Measurements from ENCODE around the gene NR1I3.

Gene NR1I3

DNA sequence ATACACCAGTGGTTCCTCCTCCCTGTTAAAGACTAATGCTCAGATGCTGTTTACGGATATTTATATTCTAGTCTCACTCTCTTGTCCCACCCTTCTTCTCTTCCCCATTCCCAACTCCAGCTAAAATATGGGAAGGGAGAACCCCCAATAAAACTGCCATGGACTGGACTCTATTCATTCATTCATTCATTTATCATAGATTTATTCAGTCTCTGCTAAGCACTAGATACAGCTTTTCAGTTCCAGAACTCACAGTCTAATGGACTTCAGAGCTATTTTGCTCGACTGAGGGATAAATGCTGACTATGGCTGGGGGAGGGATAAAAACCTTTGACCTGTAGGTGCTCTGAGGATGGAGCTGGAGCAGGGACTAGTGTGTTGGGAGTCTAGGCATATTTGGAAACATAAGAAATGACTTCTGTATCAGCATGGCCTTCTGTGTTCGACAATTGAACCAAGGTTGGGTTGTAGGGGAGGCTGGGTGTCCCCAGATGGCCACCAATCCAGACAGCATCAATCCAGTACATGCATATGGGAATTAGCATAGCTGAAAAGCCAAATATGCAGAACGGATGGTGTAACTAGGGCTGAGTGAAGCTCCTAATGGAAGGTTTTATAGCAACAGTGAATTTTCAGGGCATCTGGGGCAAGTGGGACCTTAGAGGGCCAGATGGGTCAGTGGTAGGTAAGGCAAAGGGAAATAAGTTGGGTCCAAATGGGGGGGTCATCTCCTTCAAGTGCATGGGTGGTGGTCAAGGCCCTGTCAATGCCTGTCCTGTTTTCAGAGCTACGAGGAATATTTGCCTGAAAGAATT is 18.7 kb downstream of the NR1I3 start:
- no peak for DNase-seq (ENCODE audit: low read depth in 3 of 3, low spot score in 1 of 3)

DNA sequence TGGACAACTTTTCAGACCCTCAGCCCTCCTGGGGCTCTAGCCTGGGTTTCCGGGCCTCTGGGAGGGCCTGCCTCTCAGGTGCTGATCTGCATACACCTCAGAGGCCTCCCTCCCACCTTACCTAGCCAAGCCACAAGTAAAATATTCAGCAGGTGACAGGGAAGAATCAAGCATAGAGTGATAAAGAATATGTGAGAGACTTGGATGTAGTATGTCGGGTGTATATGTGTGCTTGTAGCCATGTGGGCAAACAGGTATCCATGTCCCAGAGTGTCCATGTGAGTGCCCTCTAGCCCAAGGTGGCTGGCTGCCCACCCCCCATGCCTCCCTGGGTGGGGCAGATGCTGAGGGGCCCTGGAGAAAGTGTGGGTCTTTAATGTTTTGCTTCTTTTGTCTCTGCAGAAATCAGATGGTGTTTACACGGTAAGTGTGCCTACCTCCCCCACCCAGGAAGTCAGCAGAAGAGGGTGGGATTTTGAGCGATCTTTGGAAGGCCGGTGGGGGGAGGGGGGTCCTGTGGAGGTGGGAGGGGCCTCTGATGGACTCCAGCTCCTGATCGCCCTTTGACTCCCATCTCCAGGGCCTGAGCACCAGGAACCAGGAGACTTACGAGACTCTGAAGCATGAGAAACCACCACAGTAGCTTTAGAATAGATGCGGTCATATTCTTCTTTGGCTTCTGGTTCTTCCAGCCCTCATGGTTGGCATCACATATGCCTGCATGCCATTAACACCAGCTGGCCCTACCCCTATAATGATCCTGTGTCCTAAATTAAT is 19.5 kb downstream of the NR1I3 start:
- no peak for DNase-seq (ENCODE audit: low read depth in 3 of 3, low spot score in 1 of 3)

DNA sequence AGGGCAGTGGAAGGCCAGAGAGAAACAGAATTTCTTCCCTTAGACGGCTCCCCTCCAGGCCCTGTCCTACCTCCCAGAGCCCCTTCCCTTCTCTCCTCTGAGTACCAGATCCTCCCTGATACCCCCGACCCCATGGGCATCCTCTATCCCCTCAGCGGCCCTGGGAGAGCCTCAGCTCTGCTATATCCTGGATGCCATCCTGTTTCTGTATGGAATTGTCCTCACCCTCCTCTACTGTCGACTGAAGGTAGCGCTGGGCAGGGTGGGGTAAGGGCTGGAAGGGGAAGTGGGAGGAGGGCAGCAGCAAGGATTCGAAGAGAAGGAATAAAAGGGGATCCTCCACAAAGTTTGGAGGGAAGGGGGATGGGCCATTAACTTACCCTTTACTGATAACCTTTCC is 20.2 kb downstream of the NR1I3 start:
- DNase-seq (ENCODE audit: low read depth in 3 of 3, low spot score in 1 of 3): no peak

DNA sequence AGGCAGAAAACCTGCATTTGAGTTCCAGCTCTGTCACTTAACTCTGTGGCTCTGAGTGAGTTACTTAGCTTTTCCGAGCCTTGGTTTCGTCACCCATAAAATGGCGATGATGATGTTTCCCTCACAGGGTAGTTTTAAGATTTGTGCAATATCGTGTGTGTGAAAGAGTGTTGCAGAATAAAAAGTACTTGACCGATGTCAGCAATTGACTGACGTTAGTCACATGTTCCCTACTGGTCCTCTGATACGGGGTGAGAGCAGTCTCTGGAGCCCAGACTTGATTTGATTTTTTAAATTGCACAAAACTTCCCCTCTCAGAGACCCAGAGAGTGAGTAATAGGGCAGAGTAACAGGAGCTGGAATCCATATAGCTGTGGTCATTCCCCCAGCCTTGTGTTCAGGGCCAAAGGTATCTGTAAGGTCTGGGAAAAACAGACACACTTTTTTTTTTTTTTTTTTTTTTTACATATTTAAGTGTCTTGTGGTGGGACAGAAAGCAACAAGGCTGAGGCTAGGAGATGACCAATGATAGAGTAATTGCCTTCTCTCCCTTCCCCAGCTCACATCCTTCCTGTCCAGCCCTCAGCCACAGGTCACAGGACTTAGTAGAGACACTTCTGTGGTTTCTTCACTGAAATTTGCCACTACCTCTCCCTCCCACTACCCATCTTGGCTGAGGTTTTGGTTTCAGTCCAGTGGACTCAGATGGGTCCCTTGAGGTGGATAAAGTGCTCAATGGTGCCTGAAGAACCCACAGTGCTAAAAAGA is 20.9 kb downstream of the NR1I3 start:
- no peak for DNase-seq (ENCODE audit: low read depth in 3 of 3, low spot score in 1 of 3)

DNA sequence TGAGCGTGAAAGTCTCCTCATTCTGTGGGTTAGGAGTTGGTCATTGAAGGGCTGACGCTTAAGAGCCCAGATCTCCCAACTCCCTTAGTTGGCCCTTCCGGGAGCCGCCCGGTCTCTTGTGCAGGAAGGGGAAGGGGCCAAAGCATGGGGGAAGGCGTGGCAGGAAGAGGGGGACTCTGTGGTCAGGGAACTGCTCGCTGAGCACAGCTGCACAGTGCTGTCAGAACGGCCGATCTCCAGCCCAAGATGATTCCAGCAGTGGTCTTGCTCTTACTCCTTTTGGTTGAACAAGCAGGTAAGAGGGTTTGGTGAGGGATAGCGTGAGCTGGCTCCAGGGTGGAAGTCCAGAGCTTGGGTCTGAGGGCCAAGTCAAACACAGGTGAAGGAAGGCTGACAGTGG is 22.9 kb downstream of the NR1I3 start, which contains the start of gene FCER1G:
Gene FCER1G (plus strand): TSS at position 220 of the 400 bp plus-strand sequence. CDS start 27 bp downstream, at position 247.
- no peak for DNase-seq (ENCODE audit: low read depth in 3 of 3, low spot score in 1 of 3)

DNA sequence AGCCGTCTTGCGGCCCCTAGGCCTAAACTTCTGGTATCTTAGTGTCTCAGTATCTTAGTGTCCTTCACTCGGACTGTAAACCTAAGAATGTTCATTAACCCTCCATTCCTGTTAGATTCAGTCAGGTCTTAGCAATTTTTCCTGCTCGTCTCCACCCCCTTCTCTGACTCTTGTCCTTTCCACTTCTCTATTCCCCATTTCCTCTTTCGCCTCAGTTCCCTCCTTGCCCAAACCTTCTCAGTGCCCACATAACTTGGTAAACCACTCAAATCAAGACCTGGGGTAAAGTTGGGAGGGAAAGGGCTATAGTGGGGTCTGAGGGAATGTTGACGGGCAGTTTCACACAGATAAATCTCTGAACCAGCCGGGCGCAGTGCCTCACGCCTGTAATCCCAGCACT is 23.6 kb downstream of the NR1I3 start:
- DNase-seq (ENCODE audit: low read depth in 3 of 3, low spot score in 1 of 3): no peak

DNA sequence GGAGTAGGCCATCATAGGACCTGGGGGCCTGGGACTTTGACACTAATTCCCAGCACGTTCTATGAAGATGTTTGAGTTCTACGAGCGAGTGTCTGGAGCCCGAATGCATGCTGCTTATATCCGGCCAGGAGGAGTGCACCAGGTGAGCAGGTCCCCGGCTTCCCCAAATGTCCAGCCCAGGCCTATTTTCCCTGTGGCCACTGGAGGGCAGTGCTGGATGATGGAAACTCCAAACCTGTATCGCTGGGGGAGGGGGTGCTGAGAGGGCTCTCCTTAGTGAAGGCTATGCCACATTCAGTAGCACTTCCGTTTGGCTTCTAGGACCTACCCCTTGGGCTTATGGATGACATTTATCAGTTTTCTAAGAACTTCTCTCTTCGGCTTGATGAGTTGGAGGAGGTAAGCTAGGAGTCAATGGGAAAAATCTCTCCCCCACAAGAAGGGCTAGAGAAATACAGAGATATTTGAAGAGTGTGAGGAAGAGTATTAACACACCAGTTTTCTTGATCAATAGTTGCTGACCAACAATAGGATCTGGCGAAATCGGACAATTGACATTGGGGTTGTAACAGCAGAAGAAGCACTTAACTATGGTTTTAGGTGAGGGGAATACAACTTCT is 28.1 kb downstream of the NR1I3 start:
- DNase-seq (ENCODE audit: low read depth in 3 of 3, low spot score in 1 of 3): peak in 2 of 3 donors; percentile 24 to 44

DNA sequence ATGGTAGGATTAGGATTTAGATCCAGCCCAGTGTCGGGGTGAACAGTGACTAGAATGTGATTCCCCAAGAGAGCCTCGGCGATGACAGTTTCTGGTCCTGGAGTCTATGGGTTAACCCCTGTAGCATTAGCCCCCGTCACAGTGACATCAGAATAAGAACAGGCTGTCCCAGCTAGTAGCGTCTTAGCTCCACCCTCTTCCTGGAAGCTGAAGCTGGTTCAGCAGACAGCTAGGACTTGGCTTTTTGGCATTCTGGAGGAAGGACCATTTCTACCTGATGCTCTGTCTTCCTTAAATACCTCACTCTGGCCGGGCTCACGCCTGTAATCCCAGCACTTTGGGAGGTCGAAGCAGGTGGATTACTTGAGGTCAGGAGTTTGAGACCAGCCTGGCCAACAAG is 30.8 kb downstream of the NR1I3 start:
- no peak for DNase-seq (ENCODE audit: low read depth in 3 of 3, low spot score in 1 of 3)

DNA sequence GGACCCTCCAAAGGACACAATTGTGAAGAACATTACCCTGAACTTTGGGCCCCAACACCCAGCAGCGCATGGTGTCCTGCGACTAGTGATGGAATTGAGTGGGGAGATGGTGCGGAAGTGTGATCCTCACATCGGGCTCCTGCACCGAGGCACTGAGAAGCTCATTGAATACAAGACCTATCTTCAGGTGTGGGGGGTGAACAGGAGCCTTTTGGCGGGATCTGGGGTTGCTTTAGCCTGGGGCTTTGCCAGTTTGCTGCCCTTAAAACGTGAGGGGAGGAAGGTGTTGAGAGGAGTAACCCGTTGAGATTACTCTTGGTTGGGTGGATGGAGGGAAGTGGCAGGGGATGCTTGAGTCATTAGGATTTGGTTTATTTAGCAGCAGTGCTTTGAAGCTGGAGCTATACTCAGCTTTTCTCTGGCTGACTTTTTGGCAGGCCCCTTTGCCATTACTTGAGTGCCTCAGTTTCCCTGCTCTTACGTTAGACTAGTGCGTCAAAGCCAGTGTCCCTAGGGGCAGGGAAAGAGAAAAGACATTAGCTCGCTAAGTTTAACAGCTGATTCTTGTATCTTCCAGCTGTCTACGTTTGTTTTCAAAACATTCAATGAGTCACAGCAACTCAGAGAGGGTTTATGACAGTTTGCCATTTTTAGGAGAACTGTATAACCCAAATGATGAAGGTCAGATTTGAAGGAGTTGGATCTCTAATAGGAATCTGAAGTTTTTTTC is 31.4 kb downstream of the NR1I3 start:
- no peak for DNase-seq (ENCODE audit: low read depth in 3 of 3, low spot score in 1 of 3)

DNA sequence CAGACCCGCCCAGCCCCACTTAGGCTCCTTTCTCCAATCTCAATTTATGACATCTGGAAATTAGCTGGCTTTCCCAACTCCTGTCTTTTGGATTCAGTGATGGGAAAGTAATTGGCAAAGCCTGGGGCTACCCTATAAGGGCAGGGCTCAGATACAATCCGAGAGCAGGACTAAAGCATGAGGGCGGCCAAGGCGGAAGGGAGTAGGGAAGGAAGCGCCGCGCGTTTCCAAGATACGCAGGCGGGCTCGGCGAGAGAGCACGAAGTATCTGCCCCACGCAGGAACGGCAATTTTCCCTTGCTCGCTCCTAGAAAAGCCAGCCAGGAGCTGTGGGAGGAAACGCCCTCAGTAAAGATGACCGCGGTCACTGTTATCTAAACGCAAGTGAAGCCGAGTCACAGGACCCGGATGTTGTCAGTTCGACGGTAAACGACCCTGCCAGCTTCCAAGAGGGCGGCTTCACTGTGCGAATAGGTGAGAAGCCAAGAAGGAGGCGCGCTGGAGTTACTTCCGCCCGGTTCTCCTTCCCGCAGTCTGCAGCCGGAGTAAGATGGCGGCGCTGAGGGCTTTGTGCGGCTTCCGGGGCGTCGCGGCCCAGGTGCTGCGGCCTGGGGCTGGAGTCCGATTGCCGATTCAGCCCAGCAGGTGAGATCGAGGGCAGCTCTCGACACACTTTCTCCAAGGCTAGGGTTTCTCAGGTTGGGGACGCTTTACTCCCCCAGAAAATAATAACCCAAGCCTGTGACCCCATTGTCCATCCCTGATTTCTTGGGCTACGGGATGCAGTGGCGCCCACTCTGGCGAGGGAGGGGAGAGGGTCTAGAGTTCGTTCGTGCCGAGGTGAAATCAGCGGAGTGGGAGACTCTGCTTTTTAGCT is 35.9 kb downstream of the NR1I3 start, which contains the start of gene NDUFS2:
Gene NDUFS2 (plus strand): TSS at position 532 of the 877 bp plus-strand sequence. CDS start 19 bp downstream, at position 551.
- peak; percentile 76 to 93 (median 89) for DNase-seq (ENCODE audit: low read depth in 3 of 3, low spot score in 1 of 3)

DNA sequence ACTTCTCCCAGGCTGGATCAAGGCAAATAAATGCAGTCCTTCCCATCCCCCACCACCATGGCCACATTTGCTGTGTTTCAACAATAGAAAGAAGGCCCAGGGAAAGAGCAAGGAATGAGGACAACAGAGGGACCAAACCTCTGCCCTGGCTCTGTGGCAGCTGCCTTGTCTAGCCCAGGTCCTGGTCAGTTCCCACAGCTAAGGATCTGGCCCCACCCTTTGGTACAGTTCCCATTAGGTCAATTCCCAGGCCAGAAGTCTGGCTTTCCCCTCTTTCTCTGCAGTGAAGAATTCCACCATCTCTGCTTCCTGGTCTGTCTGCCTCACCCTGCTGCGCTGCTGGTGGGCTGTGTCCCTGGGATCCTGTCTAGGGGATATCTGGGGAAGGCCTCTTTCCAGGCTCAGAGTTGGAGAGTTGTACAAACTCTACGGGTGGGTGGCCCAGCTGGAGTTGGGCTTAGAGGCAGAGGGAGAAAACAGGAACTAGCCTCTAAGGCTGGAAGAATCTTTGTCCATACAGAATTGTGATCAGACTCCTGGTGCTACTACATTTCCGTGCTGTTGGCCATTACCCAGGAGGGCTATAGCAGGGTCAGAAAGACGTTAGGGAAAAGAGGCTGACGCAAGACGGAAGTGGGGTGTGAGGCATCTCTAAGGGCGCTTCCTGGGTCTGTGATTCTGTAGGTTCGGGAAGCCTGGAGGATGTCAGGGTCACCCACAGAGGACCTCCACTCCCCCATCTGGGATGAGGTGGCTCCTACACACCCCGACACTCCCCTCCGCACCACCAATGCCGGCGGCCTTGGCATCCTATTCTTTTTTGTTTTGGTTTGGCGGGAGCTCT is 36.8 kb downstream of the NR1I3 start:
- DNase-seq (ENCODE audit: low read depth in 3 of 3, low spot score in 1 of 3): no peak

DNA sequence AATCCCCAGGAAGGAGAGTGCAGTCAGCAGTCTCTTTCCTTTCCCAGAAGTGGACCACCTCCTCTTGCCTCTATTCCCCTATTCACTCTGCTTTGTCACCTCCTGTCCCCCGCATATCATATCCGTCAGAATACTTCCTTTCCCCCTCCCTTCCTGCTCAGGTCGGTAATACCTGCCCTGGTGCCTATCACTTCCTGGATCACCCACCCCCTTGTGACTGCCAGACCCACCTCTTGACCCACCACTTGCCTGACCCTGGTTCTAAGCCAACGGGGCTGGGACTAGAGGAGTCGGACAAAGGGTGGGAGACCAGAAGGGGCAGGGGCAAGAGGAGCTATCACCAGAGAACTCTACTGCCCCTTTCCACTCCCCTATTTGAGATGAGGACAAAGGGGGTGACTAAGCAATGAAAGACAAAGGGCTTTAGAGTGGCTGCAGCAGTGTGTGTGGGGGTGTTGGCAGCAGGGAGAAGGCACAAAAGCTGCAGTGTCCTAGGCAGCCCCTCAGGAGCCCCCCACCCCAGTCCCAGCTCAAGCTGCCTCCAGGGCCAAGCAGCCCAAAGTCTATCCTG is 37.5 kb downstream of the NR1I3 start:
- DNase-seq (ENCODE audit: low read depth in 3 of 3, low spot score in 1 of 3): no peak

DNA sequence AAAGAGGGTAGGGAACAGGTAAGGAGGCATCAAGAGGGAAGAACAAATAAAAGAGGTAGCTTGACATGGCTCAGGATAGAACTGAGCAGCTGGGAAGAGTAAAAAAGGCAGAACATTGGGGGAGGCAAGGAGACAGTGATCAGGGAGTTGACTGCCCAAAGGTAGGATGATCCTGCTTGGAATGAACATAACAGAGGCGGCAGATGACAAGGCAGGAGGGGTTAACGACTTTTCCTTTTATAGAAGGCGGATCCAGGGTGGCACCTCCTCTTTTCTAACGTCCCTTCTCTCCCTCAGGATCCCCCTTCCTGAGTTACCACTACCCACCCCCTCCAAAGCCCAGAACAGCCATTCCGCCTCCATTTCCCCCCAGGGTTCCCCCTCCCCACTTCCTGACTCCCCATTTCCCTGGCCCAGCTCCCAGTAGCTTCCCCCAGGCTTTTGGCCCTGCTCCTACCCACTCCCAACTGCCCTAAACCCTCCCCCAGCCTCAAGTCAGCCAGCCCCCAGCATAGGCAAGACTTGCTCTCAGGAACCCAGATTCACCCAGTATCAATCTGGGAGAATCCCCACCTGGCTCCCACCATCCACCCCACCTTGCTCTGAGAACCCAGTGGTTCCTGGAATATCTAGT is 38.4 kb downstream of the NR1I3 start:
- DNase-seq (ENCODE audit: low read depth in 3 of 3, low spot score in 1 of 3): no peak

DNA sequence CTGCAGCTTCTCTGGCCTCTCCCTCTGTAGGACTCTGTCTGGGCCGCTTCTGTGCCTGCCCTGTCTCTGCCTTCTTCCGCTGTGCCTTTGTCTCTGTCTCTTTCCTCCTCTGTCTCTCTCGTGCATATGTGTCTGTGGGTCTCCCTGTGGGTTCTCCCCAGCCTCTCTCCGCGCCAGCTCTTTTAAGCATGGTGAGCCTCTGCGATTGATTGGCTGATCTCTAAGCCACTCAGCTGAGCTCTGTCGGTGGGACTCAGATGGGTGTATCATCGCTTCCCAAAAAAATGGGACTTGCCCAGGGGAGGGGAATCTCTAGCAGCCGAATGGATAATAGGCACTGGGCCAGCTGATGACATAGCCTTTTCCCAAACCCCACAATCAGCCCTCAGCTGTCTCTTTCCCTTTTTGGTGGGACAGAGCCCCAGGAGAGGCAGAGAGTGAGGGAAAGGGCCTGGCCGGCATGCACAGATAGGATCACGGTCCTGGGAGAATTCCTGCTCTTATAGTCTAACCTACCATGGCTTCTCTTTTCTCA is 39.0 kb downstream of the NR1I3 start, which contains the start of gene ADAMTS4:
Gene ADAMTS4 (minus strand): TSS at position 158 of the 535 bp plus-strand sequence. CDS start 427 bp downstream, outside the sequence.
- DNase-seq (ENCODE audit: low read depth in 3 of 3, low spot score in 1 of 3): no peak

DNA sequence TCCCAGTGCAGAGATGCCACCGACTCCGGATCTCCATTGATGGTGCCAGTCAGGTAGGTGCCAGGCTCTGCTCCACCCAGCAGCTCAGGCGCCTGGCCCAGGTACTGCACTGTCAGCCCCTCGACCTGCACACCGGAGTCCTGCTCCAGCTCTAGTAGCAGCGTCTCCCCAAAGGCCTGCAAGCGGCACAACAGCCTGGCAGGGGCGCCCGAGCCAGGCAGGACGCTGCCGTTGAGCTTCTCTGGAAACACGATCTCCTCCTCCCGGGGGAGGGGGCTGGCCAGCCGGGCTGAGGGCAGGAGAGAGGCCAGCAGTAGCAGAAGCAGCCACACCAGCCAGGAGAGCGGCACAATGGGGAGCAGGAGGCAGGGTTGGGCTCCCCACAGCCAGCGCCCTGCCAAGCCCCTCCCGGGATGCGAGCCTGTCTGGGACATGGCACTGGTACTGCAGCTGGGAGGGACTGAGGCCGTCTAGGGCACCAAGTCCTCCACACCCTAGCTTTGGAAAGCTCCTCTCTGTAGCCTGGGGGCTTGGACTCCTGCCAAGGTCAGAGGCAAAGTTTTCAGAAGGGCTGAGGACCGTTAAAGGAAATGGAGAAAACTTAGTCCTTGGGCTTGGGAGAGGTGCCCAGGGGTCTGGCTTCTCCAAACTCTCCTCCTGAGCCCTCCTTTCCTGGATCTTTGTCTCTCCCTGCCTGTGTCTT is 39.7 kb downstream of the NR1I3 start:
- no peak for DNase-seq (ENCODE audit: low read depth in 3 of 3, low spot score in 1 of 3)

DNA sequence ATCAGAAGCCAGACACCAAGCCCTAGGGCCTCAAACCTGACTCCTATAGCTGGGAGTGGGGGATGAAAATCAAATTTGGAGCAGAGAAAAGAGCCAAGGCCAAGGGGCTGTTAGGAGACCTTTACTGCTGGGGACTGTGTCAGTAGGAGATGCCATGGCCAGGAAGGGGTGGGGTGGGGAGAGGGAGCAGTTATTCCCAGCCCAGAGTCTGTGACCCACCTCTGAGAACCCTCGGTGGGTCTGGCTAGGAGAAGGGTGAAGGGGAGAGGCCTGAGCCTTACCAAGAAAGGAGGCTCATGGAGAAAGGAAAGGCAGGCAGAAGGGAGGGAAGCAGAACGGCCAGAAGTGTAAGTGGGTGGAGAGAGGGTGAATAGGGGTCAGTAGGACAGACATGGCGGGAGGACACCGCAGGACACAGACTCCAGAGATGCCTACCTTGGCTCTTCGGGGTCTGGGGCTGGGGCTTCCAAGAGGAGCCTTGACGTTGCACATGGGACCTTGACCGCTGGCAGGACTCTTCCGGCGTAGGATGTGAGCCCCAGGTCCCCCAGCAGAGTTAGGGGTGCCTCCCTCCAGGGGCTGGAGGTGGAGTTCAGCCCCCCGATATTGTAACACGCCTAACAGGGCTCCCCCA is 40.3 kb downstream of the NR1I3 start:
- DNase-seq (ENCODE audit: low read depth in 3 of 3, low spot score in 1 of 3): no peak
